Activated CD4-positive, alpha-beta T cell treated with anti-CD3 and anti-CD28 coated beads for 4 hours (primary cell): ENCODE data around the gene KAZN.
A peak's percentile ranks its signal among the peaks of the same experiment; 100 is the strongest.

Source experiments
- DNase-seq, 2 donors: peaks; one replicate each; pipeline ENCODE4 v3.0.0-alpha.2; 2020

The KAZN gene

DNA sequence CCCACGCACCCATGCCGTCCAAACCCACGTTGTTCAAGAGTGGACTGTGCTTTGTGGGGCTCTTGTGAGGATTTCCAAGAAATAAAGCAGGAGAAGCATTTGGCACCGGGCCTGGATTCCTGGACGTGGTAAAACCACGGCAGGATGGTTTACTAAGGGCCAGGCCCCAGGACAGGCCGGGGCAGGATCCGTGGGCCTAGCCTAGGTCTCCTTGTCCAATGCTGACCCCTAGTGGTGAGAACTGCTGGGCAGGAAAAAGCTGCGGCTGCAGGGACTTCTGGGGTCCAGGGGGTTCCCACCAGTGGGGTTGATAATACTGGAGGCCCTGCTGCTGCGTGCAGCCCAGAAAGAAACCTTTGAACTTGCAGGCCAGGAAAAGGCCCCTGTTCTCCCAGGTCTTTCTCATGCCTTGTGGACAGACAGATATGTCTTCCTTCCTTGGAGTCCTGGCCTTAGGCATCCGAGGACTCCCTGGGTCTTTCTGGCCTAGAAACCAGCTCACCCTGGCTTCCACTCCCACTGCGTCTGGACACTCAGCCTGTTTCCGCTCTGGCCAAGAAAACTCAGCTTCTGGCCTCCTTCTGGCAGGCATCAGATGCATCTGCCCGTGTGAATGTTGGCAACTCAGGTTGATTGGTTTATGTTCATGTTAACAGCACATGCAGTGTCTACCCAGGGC, 448.1 kb downstream of the KAZN start:
- DNase-seq: peak; percentile 20 to 42

DNA sequence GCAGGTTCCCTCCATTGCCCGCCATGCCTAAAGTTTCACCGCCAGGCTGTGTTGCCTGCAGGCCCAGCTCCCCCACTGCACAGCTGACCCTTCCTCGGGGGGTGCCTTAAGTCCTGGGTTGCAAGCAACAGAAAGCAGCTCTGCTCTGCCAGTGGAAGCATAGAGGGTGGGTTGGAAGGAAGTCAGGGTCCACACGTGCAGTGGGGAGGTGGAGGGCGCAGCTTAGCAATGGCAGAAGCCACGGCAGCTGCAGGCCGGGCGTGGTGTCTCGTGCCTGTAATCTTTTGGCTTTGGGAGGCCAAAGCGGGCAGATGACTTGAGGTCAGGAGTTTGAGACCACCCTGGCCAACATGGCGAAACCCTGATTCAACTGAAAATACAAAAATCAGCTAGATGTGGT, 448.8 kb downstream of the KAZN start:
- DNase-seq: no peak

DNA sequence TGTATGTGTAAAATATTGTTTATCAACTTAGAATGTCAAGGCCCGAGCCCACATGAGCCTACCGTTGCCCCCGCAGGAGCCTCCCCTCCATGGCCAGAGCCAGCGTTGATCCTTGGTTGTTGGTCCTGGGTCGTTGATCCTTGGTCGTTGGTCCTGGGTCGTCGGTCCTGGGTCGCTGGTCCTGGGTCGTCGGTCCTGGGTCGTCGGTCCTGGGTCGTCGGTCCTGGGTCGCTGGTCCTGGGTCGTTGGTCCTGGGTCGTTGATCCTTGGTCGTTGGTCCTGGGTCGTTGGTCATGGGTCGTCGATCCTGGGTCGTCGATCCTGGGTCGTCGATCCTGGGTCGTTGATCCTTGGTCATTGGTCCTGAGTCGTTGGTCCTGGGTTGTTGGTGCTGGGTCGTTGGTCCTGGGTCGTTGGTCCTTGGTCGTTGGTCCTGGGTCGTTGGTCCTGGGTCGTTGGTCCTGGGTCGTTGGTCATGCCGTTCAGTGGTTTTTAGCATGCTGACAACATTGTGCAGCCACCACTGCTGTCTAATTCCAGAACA, 450.0 kb downstream of the KAZN start:
- DNase-seq: no peak

DNA sequence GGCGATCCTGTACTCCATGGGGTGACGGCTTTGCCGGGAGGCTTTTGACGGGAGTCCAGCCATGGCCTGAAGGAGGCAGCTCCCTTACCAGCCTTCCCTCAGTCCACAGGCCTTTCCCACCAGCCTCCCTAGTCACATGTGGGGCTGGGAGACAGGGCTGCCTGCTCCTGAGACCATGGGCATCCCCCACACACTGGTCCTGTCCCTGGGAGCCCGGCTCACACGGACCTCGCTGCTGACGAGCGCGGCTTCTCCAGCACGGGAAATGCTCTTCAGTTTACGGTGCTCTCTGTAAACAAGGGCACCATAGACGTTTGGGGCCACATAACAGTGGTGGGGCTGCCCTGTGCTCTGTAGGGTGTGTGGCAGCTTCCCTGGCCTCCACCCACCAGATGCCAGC, 450.6 kb downstream of the KAZN start:
- DNase-seq: no peak

DNA sequence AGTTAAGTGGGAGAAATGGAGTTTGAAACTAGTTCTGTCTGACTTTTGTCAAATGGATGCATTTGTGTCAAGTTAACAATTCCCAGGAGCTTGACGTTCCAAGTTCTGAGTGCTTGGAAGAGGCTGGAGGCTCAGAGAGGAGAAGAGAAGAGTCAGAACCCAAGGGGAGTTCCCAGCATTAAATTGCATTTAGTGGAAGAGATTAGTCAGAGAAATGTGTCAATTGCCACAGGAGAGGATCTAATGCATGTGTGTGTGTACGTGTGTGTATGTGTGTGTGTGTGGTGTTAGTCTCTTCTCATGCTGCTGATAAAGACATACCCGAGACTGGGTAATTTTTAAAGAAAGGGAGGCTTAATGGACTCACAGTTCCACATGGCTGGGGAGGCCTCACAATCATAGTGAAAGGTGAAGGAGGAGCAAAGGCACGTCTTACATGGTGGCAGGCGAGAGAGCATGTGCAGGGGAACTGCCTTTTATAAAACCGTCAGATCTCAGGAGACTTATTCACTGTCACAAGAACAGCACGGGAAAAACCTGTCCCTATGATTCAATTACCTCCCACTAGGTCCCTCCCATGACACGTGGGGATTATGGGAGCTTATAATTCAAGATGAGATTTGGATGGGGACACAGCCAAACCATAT, 453.5 kb downstream of the KAZN start:
- DNase-seq: no peak

DNA sequence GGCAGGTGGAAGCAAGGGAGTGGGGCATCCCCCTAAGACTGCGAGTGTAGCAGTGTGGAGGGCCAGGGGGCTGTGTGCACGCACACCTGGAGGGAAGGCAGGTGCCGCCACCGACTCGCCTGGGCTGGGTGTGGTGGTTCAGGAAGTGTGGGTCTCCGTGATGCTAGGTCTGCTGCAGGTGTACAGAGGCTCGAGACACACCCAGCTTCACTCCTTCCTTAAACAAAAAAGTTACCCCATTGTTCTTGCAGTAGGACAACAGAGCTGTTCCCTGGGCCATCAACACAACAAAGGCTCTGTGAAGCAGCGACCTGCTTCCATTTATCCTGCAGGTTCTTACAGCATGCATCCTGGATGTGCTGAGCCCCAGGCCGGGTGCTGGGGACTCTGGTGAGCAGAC, 454.7 kb downstream of the KAZN start:
- DNase-seq: no peak

DNA sequence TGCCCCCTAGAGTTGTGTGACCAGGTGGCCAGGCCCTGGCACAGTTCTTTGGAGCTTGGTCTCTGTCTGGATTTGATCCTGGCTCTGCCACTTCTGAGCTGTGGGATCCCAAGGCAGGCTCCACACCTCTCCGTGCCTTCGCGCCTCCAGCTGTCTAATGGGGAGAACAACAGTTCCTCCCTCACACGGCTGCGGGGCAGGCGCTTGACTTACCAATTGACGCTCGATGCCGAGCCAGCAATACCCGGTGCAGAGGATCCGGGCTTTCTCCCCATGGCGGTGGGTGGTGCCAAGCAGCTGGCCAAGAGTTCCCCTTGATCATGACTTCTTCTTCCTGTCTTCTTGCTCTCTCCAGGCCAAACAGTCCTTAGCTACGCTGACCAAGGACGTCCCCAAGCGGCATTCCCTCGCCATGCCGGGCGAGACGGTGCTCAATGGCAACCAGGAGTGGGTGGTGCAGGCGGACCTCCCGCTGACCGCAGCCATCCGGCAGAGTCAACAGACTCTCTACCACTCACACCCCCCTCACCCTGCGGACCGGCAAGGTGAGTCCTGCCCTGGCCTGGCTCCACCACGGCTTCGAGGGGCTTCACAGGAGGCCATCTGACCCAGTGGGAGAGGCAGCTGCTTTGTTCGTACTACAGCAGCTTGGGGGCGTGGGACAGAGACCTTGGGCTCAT, 457.4 kb downstream of the KAZN start:
- DNase-seq: no peak

DNA sequence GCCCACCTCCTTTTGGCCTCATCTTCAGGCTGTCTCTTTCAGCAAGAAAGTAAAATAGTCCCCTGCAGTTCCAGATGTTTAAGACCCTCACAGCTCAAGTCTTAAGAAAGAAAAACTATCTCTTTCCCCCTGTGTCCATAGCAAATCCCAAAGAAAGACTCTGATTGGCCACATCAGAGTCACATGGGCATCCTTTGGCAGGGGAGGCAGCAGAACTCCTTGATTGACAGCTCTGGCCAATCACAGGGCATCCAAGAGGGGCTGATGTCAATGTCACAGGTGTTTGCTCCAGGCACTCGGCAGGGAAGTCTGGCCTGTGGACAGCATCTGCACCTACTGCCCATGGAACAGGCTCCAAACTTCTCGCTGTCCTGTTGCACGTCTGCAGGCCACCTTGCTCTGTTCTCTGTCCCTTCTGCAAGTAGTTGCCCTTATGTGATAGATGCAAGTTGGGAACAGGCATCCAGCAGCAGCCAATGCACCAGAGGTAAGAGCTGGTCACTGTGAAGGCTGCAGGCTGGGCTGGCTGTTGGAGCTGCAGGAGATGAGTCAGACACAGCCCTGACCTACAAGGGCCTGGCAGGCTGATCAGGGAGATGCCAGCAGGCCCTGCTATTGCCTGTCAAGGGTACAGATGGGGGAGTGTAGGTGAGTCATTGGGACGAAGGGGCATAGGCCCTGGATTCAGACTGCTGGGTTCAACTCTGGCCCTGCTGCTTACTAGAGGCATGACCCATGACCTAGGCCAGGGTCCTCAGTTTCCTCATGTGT, 458.2 kb downstream of the KAZN start:
- no peak for DNase-seq

DNA sequence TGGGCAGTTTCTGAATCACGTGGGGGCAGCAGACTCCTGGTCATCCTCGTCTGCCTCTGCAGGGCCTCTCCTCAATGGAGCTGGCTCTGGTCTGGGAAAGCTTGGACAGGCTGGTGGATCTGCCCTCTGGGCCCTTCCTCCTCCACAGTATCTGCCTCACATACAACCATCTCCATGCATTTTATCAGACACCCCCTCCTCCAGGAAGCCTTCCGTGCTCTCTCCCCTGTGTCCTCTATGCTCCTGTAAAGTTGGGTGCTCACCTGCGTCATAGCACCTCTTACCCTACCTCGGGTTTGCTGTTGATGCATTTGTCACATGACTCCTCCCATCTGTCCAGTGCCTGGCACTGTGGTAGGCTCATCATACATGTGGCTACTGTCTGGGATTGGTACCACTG, 459.3 kb downstream of the KAZN start:
- DNase-seq: no peak

DNA sequence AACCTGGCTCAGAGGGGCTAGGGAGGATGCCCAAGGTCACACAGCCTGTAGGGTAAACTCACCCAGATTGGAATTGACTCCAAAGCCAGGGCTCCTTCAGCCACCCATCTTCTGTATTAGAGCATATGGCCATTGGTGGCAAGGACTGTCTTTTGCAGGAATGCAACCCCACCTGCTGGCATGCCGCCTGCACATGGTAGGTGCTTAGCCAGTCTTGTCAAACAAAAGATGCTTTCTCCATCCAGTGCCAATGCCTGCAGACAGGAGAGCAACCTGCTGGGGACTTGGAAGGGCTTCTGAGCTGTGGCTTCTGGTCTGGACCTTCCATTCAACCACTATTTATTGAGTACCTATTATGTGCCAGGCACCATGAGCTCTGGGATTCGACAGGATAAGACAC, 459.8 kb downstream of the KAZN start:
- no peak for DNase-seq

DNA sequence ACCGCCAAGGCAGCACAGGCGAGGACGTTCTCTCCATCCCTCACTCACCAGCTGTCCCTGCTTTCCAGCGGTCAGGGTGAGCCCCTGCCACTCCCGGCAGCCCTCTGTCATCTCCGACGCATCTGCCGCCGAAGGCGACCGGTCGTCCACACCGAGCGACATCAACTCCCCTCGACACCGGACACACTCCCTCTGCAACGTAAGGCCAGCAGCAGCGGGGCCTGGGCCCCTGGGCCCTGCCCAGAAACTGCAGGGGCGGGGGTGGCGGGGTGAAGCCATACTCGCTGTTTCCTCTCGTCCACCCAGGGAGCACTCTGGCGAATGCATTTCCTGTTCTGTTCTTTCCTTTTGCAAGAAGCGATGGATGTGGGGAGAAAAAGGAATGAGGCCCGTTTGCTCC, 461.6 kb downstream of the KAZN start:
- DNase-seq: no peak

DNA sequence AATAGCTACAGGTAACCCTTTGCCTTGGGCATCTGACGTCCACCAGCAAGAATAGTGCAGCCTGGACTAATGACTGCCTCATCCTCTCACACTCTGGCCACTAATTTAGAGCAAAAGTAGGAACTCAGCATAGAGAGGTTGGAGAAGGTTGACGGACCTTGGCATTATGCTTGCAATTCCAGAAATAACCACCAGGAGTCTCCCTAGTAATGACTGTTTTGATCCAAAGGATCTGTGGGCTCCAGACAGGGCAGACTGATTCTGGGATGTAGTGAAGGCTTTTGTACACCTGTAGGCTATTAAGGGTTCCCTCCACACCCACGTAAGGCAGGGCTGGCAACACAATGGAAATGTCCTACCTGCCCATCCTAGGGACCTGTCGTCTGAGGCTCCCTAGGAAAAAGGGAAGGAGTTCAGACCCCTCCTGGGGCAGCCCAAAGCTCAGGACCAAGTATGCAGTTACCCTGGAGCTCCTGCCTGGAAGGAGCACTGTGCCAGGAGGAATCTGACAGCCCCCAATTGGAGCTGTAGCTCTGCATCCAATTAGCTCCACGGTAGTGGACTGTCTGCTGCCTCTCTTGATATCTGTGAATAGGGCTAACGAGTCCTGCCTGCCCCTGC, 464.1 kb downstream of the KAZN start:
- DNase-seq: no peak

DNA sequence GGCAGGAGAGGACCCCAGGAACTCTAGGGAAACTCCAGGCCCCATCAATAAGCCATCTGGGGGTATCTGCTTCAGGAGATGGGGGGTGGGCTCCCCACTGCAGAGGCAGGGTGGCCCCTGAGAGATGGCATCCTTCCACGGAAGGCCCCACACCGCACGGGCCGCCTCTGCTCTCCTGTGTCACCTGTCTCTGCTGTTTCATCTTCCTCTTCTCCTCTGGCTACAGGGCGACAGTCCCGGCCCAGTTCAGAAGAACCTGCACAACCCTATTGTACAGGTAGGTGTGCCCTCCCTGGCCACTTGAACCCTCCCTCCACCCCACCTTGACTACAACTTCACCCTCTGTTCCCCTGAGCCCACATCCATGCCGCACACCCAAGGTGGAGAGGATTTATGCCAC, 464.9 kb downstream of the KAZN start:
- no peak for DNase-seq

DNA sequence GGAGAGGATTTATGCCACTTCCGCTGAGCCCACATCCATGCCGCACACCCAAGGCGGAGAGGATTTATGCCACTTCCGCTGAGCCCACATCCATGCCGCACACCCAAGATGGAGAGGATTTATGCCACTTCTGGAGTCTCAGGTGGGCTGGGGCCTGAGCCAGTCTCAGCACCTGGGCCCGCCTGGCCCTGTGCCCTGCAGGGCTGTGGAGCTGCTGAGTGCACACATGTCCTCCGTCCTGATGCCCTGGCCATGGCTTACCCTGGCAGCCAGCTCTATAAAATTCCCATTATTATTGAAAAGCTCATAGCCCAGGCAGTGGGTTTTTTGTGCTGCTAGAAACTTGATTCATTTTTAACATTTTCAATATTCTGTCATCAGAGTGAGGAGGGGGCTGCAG, 465.3 kb downstream of the KAZN start:
- no peak for DNase-seq

DNA sequence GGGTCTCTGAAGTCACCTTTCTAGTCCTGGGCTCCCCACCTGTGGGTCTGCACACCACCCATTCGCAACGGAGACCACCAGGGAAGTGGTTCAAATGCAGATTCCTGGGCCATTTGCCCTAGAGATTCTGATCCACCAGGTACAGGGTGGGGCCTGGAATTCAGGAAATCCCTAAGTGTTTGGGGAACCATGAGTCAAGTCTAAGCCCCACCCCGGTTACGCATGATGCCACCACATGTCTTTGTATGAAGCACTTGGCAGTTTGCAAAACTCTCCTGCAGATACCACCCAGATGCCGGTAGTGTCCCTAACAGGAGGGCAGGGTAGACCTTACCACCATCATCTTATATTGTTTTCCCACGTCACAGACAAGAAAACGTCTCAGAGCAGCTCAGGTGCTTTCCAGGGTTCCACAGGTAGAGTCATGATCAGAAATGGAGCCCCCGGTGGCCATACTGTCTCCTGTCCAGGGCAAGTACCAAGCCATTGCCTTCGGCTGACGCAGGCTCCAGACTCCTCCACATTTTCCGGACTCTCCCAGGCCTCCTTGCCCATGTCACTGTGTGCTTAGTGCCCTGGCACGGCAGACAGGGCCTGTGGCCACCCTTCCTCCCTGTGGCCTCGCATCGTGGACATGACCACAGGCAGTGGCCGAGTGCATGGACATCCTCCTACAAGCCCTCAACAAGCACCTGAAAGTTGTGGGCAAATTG, 465.9 kb downstream of the KAZN start:
- no peak for DNase-seq

DNA sequence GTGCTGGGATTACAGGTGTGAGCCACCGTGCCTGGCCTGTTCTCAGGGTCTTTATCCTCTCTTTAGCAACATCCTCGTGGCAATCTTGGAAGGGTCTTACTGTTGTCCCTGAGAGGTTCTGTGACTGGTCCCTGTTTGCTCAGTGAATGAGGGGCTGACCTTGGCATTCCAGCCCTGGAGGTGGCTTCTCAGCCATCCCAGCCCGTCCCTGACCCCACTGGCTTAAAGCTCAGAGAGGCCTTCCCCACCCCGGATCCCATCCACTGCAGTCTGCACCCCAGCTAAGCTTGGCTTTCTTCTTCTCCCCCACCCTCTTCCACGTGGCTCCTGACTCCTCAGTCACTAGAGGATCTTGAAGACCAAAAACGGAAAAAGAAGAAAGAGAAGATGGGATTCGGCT, 466.8 kb downstream of the KAZN start:
- DNase-seq: no peak

DNA sequence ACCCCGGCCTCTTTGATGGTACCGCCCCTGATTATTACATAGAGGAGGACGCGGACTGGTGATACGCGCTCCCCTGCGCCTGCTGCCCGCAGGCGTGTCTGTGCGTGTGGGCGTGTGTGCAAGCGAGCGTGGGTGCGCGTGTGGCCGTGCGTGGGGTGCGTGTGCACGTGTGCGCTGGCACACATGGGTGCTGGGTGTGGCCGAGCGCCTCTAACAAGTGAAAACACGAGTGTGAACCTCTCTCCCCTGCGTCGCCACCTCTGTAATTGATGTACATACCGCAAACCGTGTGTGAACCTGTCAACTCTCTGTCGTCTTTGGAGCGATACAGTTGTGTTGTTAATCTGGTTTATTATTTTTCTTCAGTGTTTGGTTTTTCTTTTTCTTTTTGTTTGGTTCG, 467.3 kb downstream of the KAZN start:
- DNase-seq: no peak

DNA sequence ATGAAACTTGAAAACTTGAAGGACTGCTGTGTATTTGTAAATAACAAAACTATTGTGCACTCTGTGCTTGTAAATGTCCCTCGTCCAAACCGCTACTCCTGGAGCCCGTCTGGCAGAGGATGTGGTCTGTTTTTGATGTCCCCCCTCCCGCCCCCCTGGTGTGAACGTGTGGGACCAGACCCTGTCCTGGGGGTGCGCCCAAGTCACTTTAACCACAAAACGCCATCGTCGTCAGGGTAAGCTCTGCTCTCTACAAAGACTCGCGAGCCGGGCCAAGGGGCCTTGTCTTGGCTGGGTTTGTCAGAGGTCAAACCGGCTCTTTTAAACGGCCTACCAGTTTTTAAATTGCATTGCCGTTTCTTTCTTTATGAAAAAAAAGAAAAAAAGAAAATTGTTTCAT, 467.7 kb downstream of the KAZN start:
- no peak for DNase-seq

DNA sequence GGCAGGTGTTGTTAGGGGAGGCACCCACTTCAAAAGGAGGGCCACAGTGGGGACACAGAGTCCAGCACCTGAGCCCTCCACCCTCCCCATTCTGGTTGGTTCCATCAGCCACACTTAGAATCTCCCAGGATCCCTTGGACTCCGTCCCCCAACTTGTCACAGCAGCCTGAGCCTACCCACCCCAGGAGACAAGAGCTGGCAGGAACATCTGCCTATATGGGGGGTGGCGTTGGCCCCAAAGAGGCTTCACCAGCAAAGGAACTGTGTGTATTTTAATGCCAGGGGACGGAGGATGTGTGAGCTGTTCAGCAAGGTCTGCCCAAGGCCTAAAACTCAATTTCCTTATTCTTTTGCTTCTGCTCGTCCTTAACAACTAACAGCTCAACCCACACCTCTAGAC, 468.7 kb downstream of the KAZN start:
- DNase-seq: no peak

DNA sequence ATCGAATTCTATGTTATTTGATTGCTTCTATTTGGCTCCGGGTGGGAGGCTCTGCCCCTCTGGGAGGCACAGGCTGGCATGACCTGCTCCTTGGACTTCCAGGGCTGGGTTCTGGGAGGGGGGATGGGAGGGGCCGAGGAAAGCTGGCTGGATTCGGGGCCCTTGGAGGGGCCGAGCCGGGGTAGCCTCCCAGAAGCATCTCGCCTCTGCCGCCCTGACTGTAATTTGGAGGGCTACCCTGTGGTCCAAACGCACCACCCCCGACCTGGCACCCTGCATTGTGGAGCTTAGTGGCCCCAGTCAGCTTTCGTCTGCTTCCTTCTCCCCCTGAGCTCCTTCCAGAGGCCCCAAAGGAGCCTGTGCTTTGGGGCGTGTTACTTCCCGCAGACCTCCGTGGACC, 469.7 kb downstream of the KAZN start:
- DNase-seq: no peak

DNA sequence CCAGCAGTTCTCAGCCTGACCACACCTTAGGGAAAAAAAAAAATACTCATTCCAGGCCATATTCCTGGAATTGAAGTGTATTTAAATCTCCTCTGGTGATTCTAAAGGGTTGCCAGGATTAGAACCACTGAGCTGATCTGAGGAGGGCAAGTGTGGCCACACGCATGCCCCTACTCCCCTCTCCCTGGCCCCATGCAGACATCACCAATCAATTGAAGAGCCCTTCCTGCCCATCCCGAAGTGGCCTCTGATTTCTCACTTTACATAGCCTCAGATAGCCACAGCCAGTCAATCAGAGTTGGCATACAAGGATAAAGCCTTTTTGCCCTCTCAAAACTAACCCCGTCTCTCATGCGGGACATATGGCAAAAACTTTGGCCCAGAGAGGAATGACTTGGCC, 470.5 kb downstream of the KAZN start:
- DNase-seq: no peak

DNA sequence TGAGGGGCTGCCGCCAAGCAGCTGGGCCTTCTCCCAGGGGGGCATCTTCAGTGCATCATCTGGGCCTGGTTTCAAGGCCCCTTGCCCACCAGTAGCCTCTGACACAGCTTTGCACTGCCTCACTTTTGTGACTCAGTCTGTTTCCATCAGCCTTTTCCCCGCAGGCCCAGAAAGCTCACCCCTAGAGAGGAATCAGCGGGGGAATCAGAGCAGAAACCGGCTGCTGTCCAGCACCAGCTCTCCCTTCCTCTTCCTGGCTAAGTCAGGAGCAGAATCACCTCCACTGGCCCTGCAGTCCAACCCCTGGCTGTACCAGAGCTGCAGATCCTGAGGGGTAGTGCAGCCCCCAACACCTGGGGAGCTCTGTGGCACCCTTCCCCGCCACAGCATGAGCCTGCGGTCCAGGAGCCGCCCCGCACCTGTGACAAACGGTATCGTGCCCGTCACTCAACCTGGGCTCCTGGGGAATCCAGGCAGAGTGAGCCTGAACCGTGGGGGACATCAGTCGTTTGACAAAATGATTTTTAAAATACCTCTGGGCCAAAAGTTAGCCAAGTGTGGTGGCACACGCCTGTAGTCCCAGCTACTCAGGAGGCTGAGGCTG, 471.8 kb downstream of the KAZN start:
- no peak for DNase-seq
